Measurements from ENCODE around the gene PHLDB3. TPM values are rescaled to one million over a fixed set of nuclear protein-coding genes. Genes with fewer than 3 reads are reported as not detected.

Gene PHLDB3
- polyA plus RNA-seq, 1 of the 3 experiments (the other 2 are of a cell fraction), result 15.6 TPM

- Histone ChIP-seq H3K9me2 (no peaks in the 10 kb centered on the region), H3K9me3 (no peaks in the 10 kb centered on the region), H3K79me2 (ENCODE audit: insufficient read depth) (0 out of 2 replicates have a peak, but pooled peaks cover 4% of the 10 kb centered on the region), H3K27me3 (ENCODE audit: insufficient read depth) (no peaks in the 10 kb centered on the region), H4K20me1 (ENCODE audit: insufficient read depth) (no peaks in the 10 kb centered on the region), H3K4me1 (ENCODE audit: control insufficient read depth in 1 of 2, insufficient read depth in 2 of 2, low read depth in 1 of 2, low read length in 1 of 2) (no peaks in the 10 kb centered on the region; a peak in 1 of 4 replicates), H3K36me3 (replicated peaks in 1 of 2; ENCODE audit: control insufficient read depth in 1 of 2, insufficient read depth in 2 of 2, low read length in 1 of 2) (no peaks in the 10 kb centered on the region), H3K4me2 (no peak overlapping the region), H3K4me3 (ENCODE audit: low read depth in 2 of 2, low read length in 1 of 2) (peak overlapping the region in 1 of 2 experiments; percentile 18; a peak in 1 of 4 replicates), H3F3A (replicated peaks; ENCODE audit: insufficient read depth) (peaks cover 4% of the 10 kb centered on the region), H3K27ac (ENCODE audit: low read depth in 2 of 2, low read length in 1 of 2) (no peak overlapping the region), H3K9ac (no peak overlapping the region), H2AFZ (ENCODE audit: low read depth) (no peak overlapping the region)
- CTCF ChIA-PET, result interaction anchor here (0.6 to 24.7 kb wide), 35 partner anchors 8 to 133 kb away, joined by 3 to 632 read pairs (median 6); partner anchors contain the start of genes ETHE1, IRGQ, LYPD3 and PHLDB3
- POLR2A ChIA-PET, result interaction anchor here (0.9 kb wide), 1 partner anchor 80 kb away, joined by 4 read pairs; no protein-coding TSS in a partner anchor
- DNase-seq, result peak; percentile 73
- WGBS (ENCODE audit: low lambda C conversion rate), result 52% methylated on average over 10 of the region's 10 CpGs
- TF ChIP-seq, protein P1, sequence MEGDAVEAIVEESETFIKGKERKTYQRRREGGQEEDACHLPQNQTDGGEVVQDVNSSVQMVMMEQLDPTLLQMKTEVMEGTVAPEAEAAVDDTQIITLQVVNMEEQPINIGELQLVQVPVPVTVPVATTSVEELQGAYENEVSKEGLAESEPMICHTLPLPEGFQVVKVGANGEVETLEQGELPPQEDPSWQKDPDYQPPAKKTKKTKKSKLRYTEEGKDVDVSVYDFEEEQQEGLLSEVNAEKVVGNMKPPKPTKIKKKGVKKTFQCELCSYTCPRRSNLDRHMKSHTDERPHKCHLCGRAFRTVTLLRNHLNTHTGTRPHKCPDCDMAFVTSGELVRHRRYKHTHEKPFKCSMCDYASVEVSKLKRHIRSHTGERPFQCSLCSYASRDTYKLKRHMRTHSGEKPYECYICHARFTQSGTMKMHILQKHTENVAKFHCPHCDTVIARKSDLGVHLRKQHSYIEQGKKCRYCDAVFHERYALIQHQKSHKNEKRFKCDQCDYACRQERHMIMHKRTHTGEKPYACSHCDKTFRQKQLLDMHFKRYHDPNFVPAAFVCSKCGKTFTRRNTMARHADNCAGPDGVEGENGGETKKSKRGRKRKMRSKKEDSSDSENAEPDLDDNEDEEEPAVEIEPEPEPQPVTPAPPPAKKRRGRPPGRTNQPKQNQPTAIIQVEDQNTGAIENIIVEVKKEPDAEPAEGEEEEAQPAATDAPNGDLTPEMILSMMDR (IDR thresholded peaks at IDR 0.05), result peak; percentile 93
- TF ChIP-seq MXI1 (IDR thresholded peaks at IDR 0.05; ENCODE audit: low read depth, low read length), result no peak
- TF ChIP-seq RAD21 (IDR thresholded peaks at IDR 0.05; ENCODE audit: low read length), result peak; percentile 97
- TF ChIP-seq FOSL2 (IDR thresholded peaks at IDR 0.05; ENCODE audit: borderline replicate concordance, low read depth), result peak; percentile 51; the same call in 1 of the 2 replicates
- TF ChIP-seq NRF1 (IDR thresholded peaks at IDR 0.05; ENCODE audit: low read depth, low read length), result no peak
- no peak for TF ChIP-seq GATA2 (CRISPR knock-in tag; IDR thresholded peaks at IDR 0.05)
- TF ChIP-seq, protein P2, sequence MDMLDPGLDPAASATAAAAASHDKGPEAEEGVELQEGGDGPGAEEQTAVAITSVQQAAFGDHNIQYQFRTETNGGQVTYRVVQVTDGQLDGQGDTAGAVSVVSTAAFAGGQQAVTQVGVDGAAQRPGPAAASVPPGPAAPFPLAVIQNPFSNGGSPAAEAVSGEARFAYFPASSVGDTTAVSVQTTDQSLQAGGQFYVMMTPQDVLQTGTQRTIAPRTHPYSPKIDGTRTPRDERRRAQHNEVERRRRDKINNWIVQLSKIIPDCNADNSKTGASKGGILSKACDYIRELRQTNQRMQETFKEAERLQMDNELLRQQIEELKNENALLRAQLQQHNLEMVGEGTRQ (IDR thresholded peaks at IDR 0.05; ENCODE audit: borderline replicate concordance, low read depth, low read length), result no peak
- no peak; the same call in 1 of the 2 replicates for TF ChIP-seq TCF12 (IDR thresholded peaks at IDR 0.05)
- no peak for TF ChIP-seq RFX5 (IDR thresholded peaks at IDR 0.05; ENCODE audit: low read length)
- TF ChIP-seq ZBTB33 (IDR thresholded peaks at IDR 0.05; ENCODE audit: borderline replicate concordance, low read depth), result no peak
- TF ChIP-seq EP300 (IDR thresholded peaks at IDR 0.05; ENCODE audit: borderline replicate concordance in 1 of 2, low read depth in 1 of 2, low read length in 1 of 2), result no peak
- peak; percentile 93 for TF ChIP-seq SMC3 (IDR thresholded peaks at IDR 0.05; ENCODE audit: low read depth, low read length)
- TF ChIP-seq TAF1 (IDR thresholded peaks at IDR 0.05; ENCODE audit: borderline replicate concordance, low read depth, low read length), result no peak
- TF ChIP-seq, protein P3, sequence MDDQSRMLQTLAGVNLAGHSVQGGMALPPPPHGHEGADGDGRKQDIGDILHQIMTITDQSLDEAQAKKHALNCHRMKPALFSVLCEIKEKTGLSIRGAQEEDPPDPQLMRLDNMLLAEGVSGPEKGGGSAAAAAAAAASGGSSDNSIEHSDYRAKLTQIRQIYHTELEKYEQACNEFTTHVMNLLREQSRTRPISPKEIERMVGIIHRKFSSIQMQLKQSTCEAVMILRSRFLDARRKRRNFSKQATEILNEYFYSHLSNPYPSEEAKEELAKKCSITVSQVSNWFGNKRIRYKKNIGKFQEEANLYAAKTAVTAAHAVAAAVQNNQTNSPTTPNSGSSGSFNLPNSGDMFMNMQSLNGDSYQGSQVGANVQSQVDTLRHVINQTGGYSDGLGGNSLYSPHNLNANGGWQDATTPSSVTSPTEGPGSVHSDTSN (IDR thresholded peaks at IDR 0.05), result 0 out of 2 replicates have a peak, but pooled peaks have one; percentile 20
- TF ChIP-seq, protein P4, sequence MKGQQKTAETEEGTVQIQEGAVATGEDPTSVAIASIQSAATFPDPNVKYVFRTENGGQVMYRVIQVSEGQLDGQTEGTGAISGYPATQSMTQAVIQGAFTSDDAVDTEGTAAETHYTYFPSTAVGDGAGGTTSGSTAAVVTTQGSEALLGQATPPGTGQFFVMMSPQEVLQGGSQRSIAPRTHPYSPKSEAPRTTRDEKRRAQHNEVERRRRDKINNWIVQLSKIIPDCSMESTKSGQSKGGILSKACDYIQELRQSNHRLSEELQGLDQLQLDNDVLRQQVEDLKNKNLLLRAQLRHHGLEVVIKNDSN (IDR thresholded peaks at IDR 0.05; ENCODE audit: borderline replicate concordance, low read depth), result no peak
- TF ChIP-seq, protein P5, sequence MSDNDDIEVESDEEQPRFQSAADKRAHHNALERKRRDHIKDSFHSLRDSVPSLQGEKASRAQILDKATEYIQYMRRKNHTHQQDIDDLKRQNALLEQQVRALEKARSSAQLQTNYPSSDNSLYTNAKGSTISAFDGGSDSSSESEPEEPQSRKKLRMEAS (IDR thresholded peaks at IDR 0.05; ENCODE audit: low read depth), result no peak
- TF ChIP-seq EZH2phosphoT487 (IDR thresholded peaks at IDR 0.05; ENCODE audit: borderline replicate concordance, low read depth), result no peak
- no peak for TF ChIP-seq JUND (IDR thresholded peaks at IDR 0.05)
- no peak for TF ChIP-seq RXRA (IDR thresholded peaks at IDR 0.05; ENCODE audit: borderline replicate concordance, low read depth)
- no peak for TF ChIP-seq REST (IDR thresholded peaks at IDR 0.05; ENCODE audit: low read depth, low read length)
- no peak for TF ChIP-seq YY1 (IDR thresholded peaks at IDR 0.05; ENCODE audit: low read depth)
- no peak for TF ChIP-seq TEAD4 (IDR thresholded peaks at IDR 0.05; ENCODE audit: borderline replicate concordance, insufficient read depth)
Observed at GRCh38 chr19:43519436-43520088, 15.0 kb upstream of the PHLDB3 start.

All from SK-N-SH (cell line).